Activated CD4-positive, alpha-beta T cell treated with anti-CD3 and anti-CD28 coated beads, Interleukin-2, amount 50 U/mL, for 48 hours (primary cell): ENCODE results near the gene MCM6.
A peak's percentile ranks its signal among the peaks of the same experiment; 100 is the strongest.

Experiments used
- DNase-seq, 2 experiments: peaks; one replicate each; pipeline ENCODE4 v3.0.0-alpha.2; 2020

MCM6 gene

GRCh38 chr2:135862718-135863117 is 13.5 kb downstream of the MCM6 start:
- no peak for DNase-seq

- DNase-seq: no peak
Observed at GRCh38 chr2:135853401-135853800, 22.8 kb downstream of the MCM6 start.

- no peak for DNase-seq
Observed at GRCh38 chr2:135851858-135852257, 24.4 kb downstream of the MCM6 start.

GRCh38 chr2:135850892-135851668 is 25.2 kb downstream of the MCM6 start:
- no peak for DNase-seq

- DNase-seq: no peak
Observed at GRCh38 chr2:135849087-135849486, 27.2 kb downstream of the MCM6 start.

- DNase-seq: no peak
Observed at GRCh38 chr2:135845997-135846396, 30.2 kb downstream of the MCM6 start.

- no peak for DNase-seq
Observed at GRCh38 chr2:135845257-135845656, 31.0 kb downstream of the MCM6 start.

GRCh38 chr2:135844301-135844895 is 31.8 kb downstream of the MCM6 start:
- no peak for DNase-seq

GRCh38 chr2:135843671-135844070 is 32.6 kb downstream of the MCM6 start:
- DNase-seq: no peak

- no peak for DNase-seq
Observed at GRCh38 chr2:135840601-135841000, 35.6 kb downstream of the MCM6 start.

GRCh38 chr2:135839713-135840112 is 36.5 kb downstream of the MCM6 start:
- DNase-seq: no peak

- DNase-seq: no peak
Observed at GRCh38 chr2:135838502-135838901, 37.7 kb downstream of the MCM6 start.

GRCh38 chr2:135836596-135837270 is 39.5 kb downstream of the MCM6 start, which contains the start of gene LCT:
LCT (minus strand) TSS chr2:135837184; CDS start chr2:135837169, 15 bp downstream.
- DNase-seq: no peak

GRCh38 chr2:135832891-135833290 is 43.4 kb downstream of the MCM6 start:
- DNase-seq: no peak

- no peak for DNase-seq
Observed at GRCh38 chr2:135831180-135831812, 44.9 kb downstream of the MCM6 start.

- DNase-seq: no peak
Observed at GRCh38 chr2:135829378-135830135, 46.7 kb downstream of the MCM6 start.

- no peak for DNase-seq
Observed at GRCh38 chr2:135826544-135826943, 49.7 kb downstream of the MCM6 start.

- DNase-seq: no peak
Observed at GRCh38 chr2:135825550-135826176, 50.6 kb downstream of the MCM6 start.

GRCh38 chr2:135825131-135825530 is 51.1 kb downstream of the MCM6 start:
- no peak for DNase-seq

- DNase-seq: no peak
Observed at GRCh38 chr2:135822855-135823254, 53.4 kb downstream of the MCM6 start.

- no peak for DNase-seq
Observed at GRCh38 chr2:135821190-135821589, 55.1 kb downstream of the MCM6 start.

- peak; percentile 87 to 92 for DNase-seq
Observed at GRCh38 chr2:135820003-135820618, 56.1 kb downstream of the MCM6 start.
